Stimulated activated CD8-positive, alpha-beta memory T cell treated with anti-CD3 and anti-CD28 coated beads, Interleukin-7, amount 100 ng/mL, for 4 hours (primary cell): Measurements from ENCODE around the gene COPS7A.
A peak's percentile ranks its signal among the peaks of the same experiment; 100 is the strongest.
"Not testable (repeated sequence)": the region's sequence is repeated elsewhere in the genome, so short reads cannot be mapped to it uniquely, and the experiment has no call there.

Experiments
- DNase-seq, 2 donors: peaks; one replicate each; pipeline ENCODE4 v3.0.0-alpha.2; 2020; ENCODE audit warnings: low read depth in 2 of 2

The COPS7A gene

GRCh38 chr12:6701078-6701768 is 22.6 kb upstream of the COPS7A start:
- DNase-seq, result no peak

DNA sequence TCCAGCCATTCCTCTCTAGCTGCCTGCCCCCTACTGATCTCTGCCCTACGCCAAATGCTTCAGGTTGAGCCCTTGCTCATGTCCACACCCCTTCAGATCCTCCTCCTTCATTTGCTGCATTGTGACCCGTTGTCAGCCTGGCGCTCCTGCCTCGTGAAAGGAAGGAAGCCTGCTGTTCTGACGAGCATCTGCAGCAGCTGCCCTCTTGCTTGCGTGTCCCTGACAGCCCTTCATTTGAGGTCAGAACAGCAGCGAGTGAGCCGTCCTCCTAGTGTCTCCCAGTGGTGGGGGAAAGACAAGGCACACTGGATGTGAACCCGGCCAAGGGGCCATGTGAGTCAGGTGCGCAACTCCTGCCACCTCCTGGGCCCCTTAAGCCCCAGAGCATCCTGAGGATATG is 20.2 kb upstream of the COPS7A start:
- DNase-seq, result no peak

GRCh38 chr12:6708351-6708750 is 15.5 kb upstream of the COPS7A start:
- DNase-seq, result not testable (repeated sequence)

DNA sequence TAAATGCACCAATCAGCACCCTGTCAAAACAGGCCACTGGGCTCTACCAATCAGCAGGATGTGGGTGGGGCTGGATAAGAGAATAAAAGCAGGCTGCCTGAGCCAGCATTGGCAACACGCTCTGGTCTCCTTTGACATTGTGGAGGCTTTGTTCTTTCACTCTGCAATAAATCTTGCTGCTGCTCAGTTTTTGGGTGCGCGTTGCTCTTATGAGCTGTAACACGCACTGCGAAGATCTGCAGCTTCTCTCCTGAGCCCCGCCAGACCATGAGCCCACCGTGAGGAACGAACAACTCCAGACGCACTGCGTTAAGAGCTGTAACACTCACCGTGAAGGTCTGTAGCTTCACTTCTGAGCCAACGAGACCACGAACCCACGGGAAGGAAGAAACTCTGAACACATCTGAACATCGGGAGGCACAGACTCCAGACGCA is 14.9 kb upstream of the COPS7A start:
- DNase-seq, result no peak

DNA sequence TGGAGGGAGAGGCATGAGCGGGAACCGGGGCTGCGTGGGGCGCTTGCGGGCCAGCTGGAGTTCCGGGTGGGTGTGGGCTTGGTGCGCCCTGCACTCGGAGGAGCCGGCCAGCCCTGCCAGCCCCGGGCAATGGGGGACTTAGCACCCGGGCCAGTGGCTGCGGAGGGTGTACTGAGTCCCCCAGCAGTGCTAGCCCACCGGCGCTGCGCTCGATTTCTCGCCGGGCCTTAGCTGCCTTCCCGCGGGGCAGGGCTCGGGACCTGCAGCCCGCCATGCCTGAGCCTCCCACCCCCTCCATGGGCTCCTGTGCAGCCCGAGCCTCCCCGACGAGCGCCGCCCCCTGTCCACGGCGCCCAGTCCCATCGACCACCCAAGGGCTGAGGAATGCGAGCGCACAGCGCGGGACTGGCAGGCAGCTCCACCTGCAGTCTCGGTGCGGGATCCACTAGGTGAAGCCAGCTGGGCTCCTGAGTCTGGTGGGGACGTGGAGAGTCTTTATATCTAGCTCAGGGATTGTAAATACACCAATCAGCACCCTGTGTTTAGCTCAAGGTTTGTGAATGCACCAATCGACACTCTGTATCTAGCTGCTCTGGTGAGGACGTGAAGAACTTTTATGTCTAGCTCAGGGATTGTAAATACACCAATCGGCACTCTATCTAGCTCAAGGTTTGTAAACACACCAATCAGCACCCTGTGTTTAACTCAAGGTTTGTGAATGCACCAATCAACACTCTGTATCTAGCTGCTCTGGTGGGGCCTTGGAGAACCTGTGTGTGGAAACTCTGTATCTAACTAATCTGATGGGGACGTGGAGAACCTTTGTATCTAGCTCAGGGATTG is 7.6 kb upstream of the COPS7A start:
- not testable (repeated sequence) for DNase-seq

DNA sequence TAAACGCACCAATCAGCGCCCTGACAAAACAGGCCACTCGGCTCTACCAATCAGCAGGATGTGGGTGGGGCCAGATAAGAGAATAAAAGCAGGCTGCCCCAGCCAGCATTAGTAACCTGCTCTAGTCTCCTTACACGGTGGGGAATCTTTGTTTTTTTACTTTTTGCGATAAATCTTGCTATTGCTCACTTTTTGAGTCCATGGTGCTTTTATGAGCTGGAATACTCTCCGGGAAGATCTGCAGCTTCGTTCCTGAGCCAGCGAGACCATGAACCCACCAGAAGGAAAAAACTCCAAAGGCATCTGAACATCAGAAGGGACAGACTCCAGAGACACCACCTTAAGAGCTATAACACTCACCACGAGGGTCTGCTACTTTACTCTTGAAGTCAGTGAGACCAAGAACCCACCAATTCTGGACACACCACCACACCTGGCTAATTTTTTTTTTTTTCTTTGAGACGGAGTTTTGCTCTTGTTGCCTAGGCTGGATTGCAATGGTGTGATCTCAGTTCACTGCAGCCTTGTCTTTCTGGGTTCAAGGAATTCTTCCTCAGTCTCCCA is 6.9 kb upstream of the COPS7A start:
- no peak for DNase-seq

DNA sequence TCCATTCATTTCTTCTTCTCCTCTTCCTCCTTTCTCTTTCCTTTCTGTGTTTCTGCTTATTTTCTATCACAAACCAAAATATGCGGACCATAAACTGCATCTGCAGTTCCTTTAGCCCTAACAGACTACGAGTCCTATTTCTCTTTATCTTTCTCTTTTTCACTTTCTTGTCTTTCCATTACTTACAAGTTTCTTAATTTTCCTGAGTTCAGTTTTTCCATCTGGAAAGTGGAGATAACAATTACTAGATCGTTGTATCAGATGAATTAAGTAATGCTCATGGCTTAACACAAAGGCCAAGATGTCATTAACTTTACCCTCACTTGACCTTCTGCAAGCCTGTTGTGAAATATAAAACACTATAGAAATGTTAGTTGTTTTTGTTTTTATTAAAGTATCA is 983 bp upstream of the COPS7A start:
- no peak for DNase-seq

DNA sequence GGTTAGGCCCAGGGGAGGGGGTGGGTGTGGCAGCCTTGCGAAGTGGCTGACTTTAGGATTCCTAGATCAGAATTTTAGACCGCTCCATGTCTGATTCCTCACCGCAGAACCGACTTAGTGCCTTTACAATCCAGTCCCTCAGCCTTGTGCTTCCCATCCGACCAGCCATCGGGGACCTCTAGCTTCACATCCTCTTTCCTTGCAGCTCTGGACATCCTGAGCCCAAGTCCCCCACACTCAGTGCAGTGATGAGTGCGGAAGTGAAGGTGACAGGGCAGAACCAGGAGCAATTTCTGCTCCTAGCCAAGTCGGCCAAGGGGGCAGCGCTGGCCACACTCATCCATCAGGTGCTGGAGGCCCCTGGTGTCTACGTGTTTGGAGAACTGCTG is 557 bp downstream of the COPS7A start:
- DNase-seq, result no peak

DNA sequence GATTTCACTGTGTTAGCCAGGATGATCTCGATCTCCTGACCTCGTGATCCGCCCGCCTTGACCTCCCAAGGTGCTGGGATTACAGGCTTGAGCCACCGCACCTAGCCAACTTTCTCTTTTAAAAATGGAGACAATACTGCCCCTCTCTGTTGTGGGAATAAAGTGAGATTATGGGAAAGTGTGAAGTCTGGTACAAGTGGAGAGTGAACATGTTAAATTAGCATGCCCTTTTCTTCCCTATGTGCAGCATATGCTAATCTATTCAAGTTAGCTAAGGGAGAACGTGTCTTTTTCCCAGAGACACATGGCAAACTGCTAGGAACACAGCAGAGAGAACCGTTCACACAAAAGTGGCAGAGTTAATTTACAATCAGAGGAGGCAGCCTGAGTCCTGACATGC is 1.5 kb downstream of the COPS7A start:
- no peak for DNase-seq

GRCh38 chr12:6729186-6729585 is 5.3 kb downstream of the COPS7A start:
- DNase-seq, result no peak

DNA sequence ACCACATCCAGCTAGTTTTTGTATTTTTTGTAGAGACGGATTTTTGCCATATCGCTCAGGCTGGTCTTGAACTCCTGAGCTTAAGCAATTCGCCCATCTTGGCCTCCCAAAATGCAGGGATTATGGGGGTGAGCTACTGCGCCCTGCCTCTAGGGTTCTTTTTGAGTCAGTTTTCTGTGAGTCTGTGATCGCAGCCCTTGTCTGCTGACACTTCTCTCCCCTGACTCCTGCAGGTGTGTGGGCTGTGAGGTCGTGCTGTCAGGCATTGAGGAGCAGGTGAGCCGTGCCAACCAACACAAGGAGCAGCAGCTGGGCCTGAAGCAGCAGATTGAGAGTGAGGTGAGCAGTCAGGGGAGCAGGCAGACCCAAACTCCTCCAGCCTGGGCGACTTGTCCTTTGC is 6.3 kb downstream of the COPS7A start:
- no peak for DNase-seq

- DNase-seq, result no peak
Measured at GRCh38 chr12:6734506-6735387, 10.9 kb downstream of the COPS7A start.

- DNase-seq, result peak in 1 of 2 donors; percentile 35
Measured at GRCh38 chr12:6735448-6736191, 11.8 kb downstream of the COPS7A start.

GRCh38 chr12:6736754-6737153 is 12.9 kb downstream of the COPS7A start:
- DNase-seq, result no peak

GRCh38 chr12:6742080-6742479 is 18.2 kb downstream of the COPS7A start:
- not testable (repeated sequence) for DNase-seq

DNA sequence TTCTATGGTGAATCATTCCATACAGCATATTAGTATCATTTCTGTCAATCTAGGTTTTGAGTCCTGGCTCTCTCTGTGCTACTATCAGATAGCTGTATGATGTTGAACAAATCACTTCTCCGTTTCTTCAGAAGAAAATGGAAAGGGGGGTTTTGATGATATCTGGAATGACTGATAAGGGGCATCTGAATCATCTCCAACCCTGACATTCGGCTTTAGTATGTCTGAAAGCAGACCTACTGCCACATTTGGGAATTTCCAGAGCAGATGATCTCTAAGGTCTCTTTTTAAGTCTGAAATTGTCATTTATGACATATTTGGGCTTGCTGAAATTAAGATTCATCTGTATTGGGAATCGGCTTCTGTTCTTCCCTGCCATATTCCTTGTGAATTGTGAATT is 19.0 kb downstream of the COPS7A start:
- no peak for DNase-seq

DNA sequence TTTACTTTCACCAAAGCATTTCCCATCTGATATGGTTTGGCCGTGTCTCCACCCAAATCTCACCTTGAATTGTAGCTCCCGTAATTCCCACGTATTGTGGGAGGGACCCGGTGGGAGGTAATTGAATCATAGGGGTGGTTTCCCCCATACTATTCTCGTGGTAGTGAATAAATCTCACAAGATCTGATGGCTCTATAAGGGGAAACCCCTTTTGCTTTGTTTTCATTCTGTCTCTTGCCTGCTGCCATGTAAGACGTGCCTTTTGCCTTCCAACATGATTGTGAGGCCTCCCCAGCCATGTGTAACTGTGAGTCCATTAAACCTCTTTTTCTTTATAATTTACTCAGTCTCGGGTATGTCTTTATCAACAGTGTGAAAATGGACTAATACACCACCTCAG is 19.5 kb downstream of the COPS7A start:
- DNase-seq, result not testable (repeated sequence)

- DNase-seq, result no peak
Measured at GRCh38 chr12:6745741-6746525, 22.1 kb downstream of the COPS7A start.

GRCh38 chr12:6747216-6747615 is 23.4 kb downstream of the COPS7A start:
- no peak for DNase-seq

DNA sequence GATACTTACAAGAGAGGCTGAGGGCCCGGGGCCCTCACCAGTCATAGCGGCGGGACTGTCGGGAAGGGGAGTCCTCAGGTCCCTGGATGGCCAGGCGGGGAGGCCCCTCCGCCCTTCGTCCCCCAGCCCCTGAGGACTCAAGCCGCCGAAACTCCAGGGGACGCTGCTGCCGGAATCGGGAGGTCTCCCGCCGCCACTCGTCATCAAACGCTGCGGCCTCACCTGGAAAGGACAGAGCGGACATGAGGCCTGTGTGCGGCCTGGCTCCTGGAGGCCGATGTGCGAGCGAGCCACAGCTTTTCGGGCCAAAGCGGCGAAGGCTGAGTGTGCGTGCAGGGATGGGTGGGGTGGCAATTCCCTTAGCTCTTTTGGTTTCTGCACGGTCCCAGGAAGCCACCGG is 24.9 kb downstream of the COPS7A start:
- DNase-seq, result no peak
